ENCODE results near the gene WFDC9. TPM values are rescaled to one million over a fixed set of nuclear protein-coding genes. Genes with fewer than 3 reads are reported as not detected.
"Not testable (repeated sequence)": the region's sequence is repeated elsewhere in the genome, so short reads cannot be mapped to it uniquely, and the experiment has no call there.

Gene WFDC9
- polyA plus RNA-seq, 3 donors: not detected

DNA sequence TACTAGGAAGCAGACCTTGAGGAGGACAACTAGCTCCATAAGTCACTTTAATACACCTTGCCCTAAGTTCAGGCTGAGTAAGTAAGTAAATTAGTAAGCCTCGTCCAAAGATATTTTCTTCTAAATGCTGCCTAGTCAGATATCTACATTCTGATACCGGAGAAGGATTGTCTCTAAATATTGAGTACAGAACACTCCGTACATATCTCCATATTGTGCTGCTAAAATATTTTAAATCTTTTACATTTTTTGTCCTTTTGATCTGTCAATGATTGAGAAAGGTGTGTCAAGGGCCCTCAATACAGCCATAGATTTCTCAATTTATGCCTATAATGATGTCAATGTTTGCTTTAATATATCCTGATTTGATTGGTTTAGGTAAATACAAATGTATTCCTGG, 55.2 kb downstream of the WFDC9 start:
- peaks cover 0 to 4% (median 0%) of the 10 kb centered on the region in 7 donors for H3K9me3 Mint-ChIP-seq
- H3K4me3 Mint-ChIP-seq: no peak overlapping the region
- Histone ChIP-seq H3K4me1 (ENCODE audit: control insufficient read depth in 1 of 2, insufficient read depth in 2 of 2, low read length in 2 of 2) (no peaks in the 10 kb centered on the region), H3K9me3 (replicated peaks in 1 of 2; ENCODE audit: control insufficient read depth in 1 of 2, insufficient read depth in 1 of 2, low read length in 2 of 2) (no peaks in the 10 kb centered on the region), H3K27ac (ENCODE audit: low read depth in 1 of 2, low read length in 2 of 2) (no peak overlapping the region), H3K36me3 (replicated peaks in 1 of 2; ENCODE audit: control insufficient read depth in 1 of 2, insufficient read depth in 2 of 2, low read length in 2 of 2) (no peaks in the 10 kb centered on the region), H3K79me2 (ENCODE audit: insufficient read depth, low read length) (no peaks in the 10 kb centered on the region), H3K4me2 (replicated peaks; ENCODE audit: extremely low read depth, low read length, poor library complexity, severe bottlenecking) (no peak overlapping the region), H4K20me1 (ENCODE audit: insufficient read depth, low read length) (no peaks in the 10 kb centered on the region), H3K27me3 (ENCODE audit: control insufficient read depth in 2 of 2, insufficient read depth in 2 of 2, low read length in 2 of 2) (no peaks in the 10 kb centered on the region), H3K9ac (ENCODE audit: insufficient read depth, low read length, poor library complexity, severe bottlenecking) (no peak overlapping the region), H2AFZ (ENCODE audit: insufficient read depth, low read depth, low read length, poor library complexity, severe bottlenecking) (no peak overlapping the region), H3K4me3 (replicated peaks in 1 of 3; ENCODE audit: low read depth in 2 of 3, low read length in 3 of 3) (no peak overlapping the region)
- no peaks in the 10 kb centered on the region for H3K36me3 Mint-ChIP-seq
- peaks cover 7 to 24% (median 9%) of the 10 kb centered on the region in 3 donors for H3K27me3 Mint-ChIP-seq (ENCODE audit: low read depth in 3 of 3)
- intact Hi-C loops (cut with micrococcal nuclease): no loop called here
- no peak for DNase-seq
- TF ChIP-seq, protein P1, sequence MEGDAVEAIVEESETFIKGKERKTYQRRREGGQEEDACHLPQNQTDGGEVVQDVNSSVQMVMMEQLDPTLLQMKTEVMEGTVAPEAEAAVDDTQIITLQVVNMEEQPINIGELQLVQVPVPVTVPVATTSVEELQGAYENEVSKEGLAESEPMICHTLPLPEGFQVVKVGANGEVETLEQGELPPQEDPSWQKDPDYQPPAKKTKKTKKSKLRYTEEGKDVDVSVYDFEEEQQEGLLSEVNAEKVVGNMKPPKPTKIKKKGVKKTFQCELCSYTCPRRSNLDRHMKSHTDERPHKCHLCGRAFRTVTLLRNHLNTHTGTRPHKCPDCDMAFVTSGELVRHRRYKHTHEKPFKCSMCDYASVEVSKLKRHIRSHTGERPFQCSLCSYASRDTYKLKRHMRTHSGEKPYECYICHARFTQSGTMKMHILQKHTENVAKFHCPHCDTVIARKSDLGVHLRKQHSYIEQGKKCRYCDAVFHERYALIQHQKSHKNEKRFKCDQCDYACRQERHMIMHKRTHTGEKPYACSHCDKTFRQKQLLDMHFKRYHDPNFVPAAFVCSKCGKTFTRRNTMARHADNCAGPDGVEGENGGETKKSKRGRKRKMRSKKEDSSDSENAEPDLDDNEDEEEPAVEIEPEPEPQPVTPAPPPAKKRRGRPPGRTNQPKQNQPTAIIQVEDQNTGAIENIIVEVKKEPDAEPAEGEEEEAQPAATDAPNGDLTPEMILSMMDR (IDR thresholded peaks at IDR 0.05): no peak
- WGBS (ENCODE audit: insufficient coverage): no CpG with 5 or more reads among the region's 3 CpGs
- no peak overlapping the region for H3K27ac Mint-ChIP-seq
- no peaks in the 10 kb centered on the region for H3K4me1 Mint-ChIP-seq

GRCh38 chr20:45569650-45570049, 61.4 kb downstream of the WFDC9 start:
- H4K20me1 ChIP-seq (ENCODE audit: insufficient read depth, low read length); H3K27ac ChIP-seq (ENCODE audit: low read depth in 1 of 2, low read length in 2 of 2); H3K9ac ChIP-seq (ENCODE audit: insufficient read depth, low read length, poor library complexity, severe bottlenecking); H3K27ac Mint-ChIP-seq; H3K4me3 Mint-ChIP-seq; H3K27me3 ChIP-seq (ENCODE audit: control insufficient read depth in 2 of 2, insufficient read depth in 2 of 2, low read length in 2 of 2); H3K4me3 ChIP-seq (replicated peaks in 1 of 3; ENCODE audit: low read depth in 2 of 3, low read length in 3 of 3); H3K4me1 ChIP-seq (ENCODE audit: control insufficient read depth in 1 of 2, insufficient read depth in 2 of 2, low read length in 2 of 2); H3K9me3 Mint-ChIP-seq; H2AFZ ChIP-seq (ENCODE audit: insufficient read depth, low read depth, low read length, poor library complexity, severe bottlenecking); H3K9me3 ChIP-seq (replicated peaks in 1 of 2; ENCODE audit: control insufficient read depth in 1 of 2, insufficient read depth in 1 of 2, low read length in 2 of 2); intact Hi-C loops (cut with micrococcal nuclease); H3K4me1 Mint-ChIP-seq; H3K36me3 ChIP-seq (replicated peaks in 1 of 2; ENCODE audit: control insufficient read depth in 1 of 2, insufficient read depth in 2 of 2, low read length in 2 of 2); H3K36me3 Mint-ChIP-seq; H3K79me2 ChIP-seq (ENCODE audit: insufficient read depth, low read length); DNase-seq; H3K4me2 ChIP-seq (replicated peaks; ENCODE audit: extremely low read depth, low read length, poor library complexity, severe bottlenecking): not testable (repeated sequence)
- H3K27me3 Mint-ChIP-seq (ENCODE audit: low read depth in 3 of 3): peaks cover 3 to 18% (median 6%) of the 10 kb centered on the region in 3 donors
- WGBS (ENCODE audit: insufficient coverage): no CpG with 5 or more reads among the region's 1 CpG
